T follicular helper cell (primary cell): ENCODE results near the gene PSORS1C1.

Experiments
- DNase-seq: peaks from one replicate; pipeline ENCODE4 v3.0.0-alpha.2; 2020; ENCODE audit warnings: low read depth

Gene PSORS1C1

GRCh38 chr6:31096215-31096614, 18.4 kb upstream of the PSORS1C1 start:
- DNase-seq: no peak

- no peak for DNase-seq
Measured at GRCh38 chr6:31096656-31097055, 17.9 kb upstream of the PSORS1C1 start.

- no peak for DNase-seq
Measured at GRCh38 chr6:31098449-31098938, 16.1 kb upstream of the PSORS1C1 start.

- no peak for DNase-seq
Measured at GRCh38 chr6:31103136-31103535, 11.5 kb upstream of the PSORS1C1 start.

- no peak for DNase-seq
Measured at GRCh38 chr6:31107052-31107451, 7.5 kb upstream of the PSORS1C1 start.

- no peak for DNase-seq
Measured at GRCh38 chr6:31110825-31111582, 3.6 kb upstream of the PSORS1C1 start.

GRCh38 chr6:31111712-31112111, 2.9 kb upstream of the PSORS1C1 start:
- DNase-seq: no peak

GRCh38 chr6:31112478-31112877, 2.1 kb upstream of the PSORS1C1 start, which contains the start of gene C6orf15:
Gene C6orf15 (minus strand): TSS chr6:31112575. CDS start chr6:31112555, 20 bp downstream.
- DNase-seq: no peak

GRCh38 chr6:31113861-31114540, 599 bp upstream of the PSORS1C1 start:
- DNase-seq: no peak

- no peak for DNase-seq
Measured at GRCh38 chr6:31114970-31115849, 610 bp downstream of the PSORS1C1 start.

GRCh38 chr6:31115941-31116560, 1.5 kb downstream of the PSORS1C1 start:
- no peak for DNase-seq

GRCh38 chr6:31116661-31117385, 2.2 kb downstream of the PSORS1C1 start:
- DNase-seq: no peak

GRCh38 chr6:31118178-31118577, 3.6 kb downstream of the PSORS1C1 start:
- DNase-seq: no peak

- no peak for DNase-seq
Measured at GRCh38 chr6:31120151-31120915, 5.7 kb downstream of the PSORS1C1 start, which contains the start of gene CDSN. Gene CDSN (minus strand): TSS chr6:31120446. CDS start chr6:31120419, 27 bp downstream.

GRCh38 chr6:31121131-31121790, 6.7 kb downstream of the PSORS1C1 start:
- no peak for DNase-seq

GRCh38 chr6:31122791-31123706, 8.4 kb downstream of the PSORS1C1 start:
- no peak for DNase-seq

- no peak for DNase-seq
Measured at GRCh38 chr6:31125162-31125561, 10.6 kb downstream of the PSORS1C1 start.

- no peak for DNase-seq
Measured at GRCh38 chr6:31125586-31126363, 11.2 kb downstream of the PSORS1C1 start.
